ENCODE measurements around the gene COBL.
A peak's percentile ranks its signal among the peaks of the same experiment; 100 is the strongest.

Gene COBL

GRCh38 chr7:51009716-51010496 is 306.7 kb downstream of the COBL start:
- no peak for DNase-seq (ENCODE audit: extremely low read depth, insufficient read length)
- H3K27me3 ChIP-seq (replicated peaks; ENCODE audit: control insufficient read depth, insufficient read depth, low read length) = no peaks in the 10 kb centered on the region; the same call in 1 of the 2 replicates
- no peaks in the 10 kb centered on the region for H3K36me3 ChIP-seq (ENCODE audit: control insufficient read depth, insufficient read depth, low read length)
- no peak for TF ChIP-seq CTCF (IDR thresholded peaks at IDR 0.05; ENCODE audit: insufficient read depth, low read length, poor library complexity, severe bottlenecking)
- H3K4me3 ChIP-seq (replicated peaks; ENCODE audit: low read depth, low read length) = no peak overlapping the region

GRCh38 chr7:51007551-51008505 is 308.8 kb downstream of the COBL start:
- no peak for TF ChIP-seq CTCF (IDR thresholded peaks at IDR 0.05; ENCODE audit: insufficient read depth, low read length, poor library complexity, severe bottlenecking)
- Histone ChIP-seq H3K36me3 (ENCODE audit: control insufficient read depth, insufficient read depth, low read length) (no peaks in the 10 kb centered on the region), H3K27me3 (replicated peaks; ENCODE audit: control insufficient read depth, insufficient read depth, low read length) (no peaks in the 10 kb centered on the region; the same call in 1 of the 2 replicates), H3K4me3 (replicated peaks; ENCODE audit: low read depth, low read length) (no peak overlapping the region)
- DNase-seq (ENCODE audit: extremely low read depth, insufficient read length) = no peak

GRCh38 chr7:51006483-51007235 is 309.9 kb downstream of the COBL start:
- no peak for TF ChIP-seq CTCF (IDR thresholded peaks at IDR 0.05; ENCODE audit: insufficient read depth, low read length, poor library complexity, severe bottlenecking)
- no peak for DNase-seq (ENCODE audit: extremely low read depth, insufficient read length)
- Histone ChIP-seq H3K36me3 (ENCODE audit: control insufficient read depth, insufficient read depth, low read length) (no peaks in the 10 kb centered on the region), H3K4me3 (replicated peaks; ENCODE audit: low read depth, low read length) (no peak overlapping the region), H3K27me3 (replicated peaks; ENCODE audit: control insufficient read depth, insufficient read depth, low read length) (no peaks in the 10 kb centered on the region; the same call in 1 of the 2 replicates)

GRCh38 chr7:51005074-51005473 is 311.5 kb downstream of the COBL start:
- DNase-seq (ENCODE audit: extremely low read depth, insufficient read length) = no peak
- Histone ChIP-seq H3K4me3 (replicated peaks; ENCODE audit: low read depth, low read length) (no peak overlapping the region), H3K27me3 (replicated peaks; ENCODE audit: control insufficient read depth, insufficient read depth, low read length) (no peaks in the 10 kb centered on the region), H3K36me3 (ENCODE audit: control insufficient read depth, insufficient read depth, low read length) (no peaks in the 10 kb centered on the region)
- no peak for TF ChIP-seq CTCF (IDR thresholded peaks at IDR 0.05; ENCODE audit: insufficient read depth, low read length, poor library complexity, severe bottlenecking)

- no peak for DNase-seq (ENCODE audit: extremely low read depth, insufficient read length)
- Histone ChIP-seq H3K4me3 (replicated peaks; ENCODE audit: low read depth, low read length) (no peak overlapping the region), H3K27me3 (replicated peaks; ENCODE audit: control insufficient read depth, insufficient read depth, low read length) (no peaks in the 10 kb centered on the region), H3K36me3 (ENCODE audit: control insufficient read depth, insufficient read depth, low read length) (no peaks in the 10 kb centered on the region)
- peak; percentile 11 for TF ChIP-seq CTCF (IDR thresholded peaks at IDR 0.05; ENCODE audit: insufficient read depth, low read length, poor library complexity, severe bottlenecking)
Observed at GRCh38 chr7:51000956-51001355, 315.7 kb downstream of the COBL start.

Measured in GM06990 (cell line).